GM19463 (cell line): Measurements from ENCODE around the gene RPL36.
"Not testable (repeated sequence)": the region's sequence is repeated elsewhere in the genome, so short reads cannot be mapped to it uniquely, and the experiment has no call there.

Experiments used
- ATAC-seq: cut with Tn5 transposase; IDR thresholded peaks from one replicate; pipeline ENCODE4 v1.9.1; 2021; ENCODE audit warnings: mild to moderate bottlenecking, moderate library complexity; ENCODE audit not compliant: unreplicated experiment

Gene RPL36

DNA sequence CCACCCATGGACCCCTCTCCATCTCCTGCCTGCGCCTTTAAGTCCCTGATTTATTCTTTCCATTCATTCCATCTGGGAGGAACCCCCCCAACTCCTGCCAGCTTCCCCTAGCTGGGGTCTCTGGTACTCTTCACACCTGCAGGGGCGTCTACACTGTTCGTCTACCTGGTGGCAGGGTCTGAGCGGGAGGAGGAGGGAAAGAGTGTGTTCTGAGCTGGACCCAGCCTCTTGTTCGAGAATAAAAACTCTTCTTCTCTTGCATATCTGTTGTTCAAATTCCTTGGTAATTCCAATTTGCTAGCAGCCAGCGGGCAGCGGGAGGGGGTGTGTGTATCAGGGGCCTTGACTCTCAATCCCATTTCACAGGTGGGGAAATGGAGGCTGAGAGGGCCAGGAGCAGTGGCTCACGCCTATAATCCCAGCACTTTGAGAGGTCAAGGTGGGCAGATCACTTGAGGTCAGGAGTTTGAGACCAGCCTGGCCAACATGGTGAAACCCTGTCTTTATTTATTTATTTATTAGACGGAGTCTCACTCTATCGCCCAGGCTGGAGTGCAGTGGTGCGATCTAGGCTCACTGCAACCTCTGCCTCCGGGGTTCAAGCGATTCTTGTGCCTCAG is 1.7 kb upstream of the RPL36 start:
- not testable (repeated sequence) for ATAC-seq

GRCh38 chr19:5690955-5691821 is 1.1 kb downstream of the RPL36 start:
- ATAC-seq = no peak

DNA sequence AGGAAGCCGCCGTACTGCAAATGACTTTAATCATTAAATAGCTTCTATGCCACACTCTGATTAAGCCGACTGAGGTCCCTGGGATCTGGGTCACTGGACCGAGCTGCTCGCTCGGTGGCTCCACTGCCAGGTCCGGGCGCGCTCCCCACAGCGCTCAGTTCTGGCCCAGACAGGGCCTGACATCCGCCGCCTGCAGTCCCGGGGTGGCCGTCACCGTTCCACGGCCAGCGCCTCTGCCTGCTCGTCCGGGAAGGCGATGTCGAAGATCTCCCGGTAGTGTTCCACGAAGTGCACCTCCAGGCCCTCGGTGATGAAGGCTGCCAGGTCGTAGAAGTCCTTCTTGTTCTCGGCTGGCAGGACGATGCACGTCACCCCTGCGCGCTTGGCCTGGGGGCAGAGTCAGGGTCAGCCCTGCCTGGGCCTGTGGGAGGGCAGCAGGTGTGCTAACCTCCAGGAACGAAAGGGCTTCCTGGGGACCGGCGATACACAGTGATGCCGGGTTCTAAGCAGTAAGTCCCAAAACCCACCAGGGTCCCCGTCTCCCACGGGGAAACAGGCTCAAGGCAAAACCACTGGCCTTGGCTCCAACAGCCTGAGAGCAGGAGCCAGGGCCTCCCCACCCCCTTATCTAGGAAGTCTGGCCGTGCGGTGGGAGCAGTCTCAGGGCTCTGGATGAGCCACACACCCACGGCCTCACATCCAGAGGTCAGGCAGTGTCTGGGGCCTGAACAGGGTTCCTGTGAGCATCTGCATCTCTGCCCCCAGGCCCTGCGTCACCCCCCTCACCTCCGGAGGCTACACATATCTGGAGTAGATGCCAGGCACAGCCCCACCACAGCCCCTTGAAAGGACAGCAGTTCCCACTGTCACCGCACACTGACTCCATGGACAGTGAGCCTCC is 2.0 kb downstream of the RPL36 start:
- no peak for ATAC-seq

- no peak for ATAC-seq
These were observed 2.7 kb downstream of the RPL36 start for GRCh38 chr19:5692723-5693194.

DNA sequence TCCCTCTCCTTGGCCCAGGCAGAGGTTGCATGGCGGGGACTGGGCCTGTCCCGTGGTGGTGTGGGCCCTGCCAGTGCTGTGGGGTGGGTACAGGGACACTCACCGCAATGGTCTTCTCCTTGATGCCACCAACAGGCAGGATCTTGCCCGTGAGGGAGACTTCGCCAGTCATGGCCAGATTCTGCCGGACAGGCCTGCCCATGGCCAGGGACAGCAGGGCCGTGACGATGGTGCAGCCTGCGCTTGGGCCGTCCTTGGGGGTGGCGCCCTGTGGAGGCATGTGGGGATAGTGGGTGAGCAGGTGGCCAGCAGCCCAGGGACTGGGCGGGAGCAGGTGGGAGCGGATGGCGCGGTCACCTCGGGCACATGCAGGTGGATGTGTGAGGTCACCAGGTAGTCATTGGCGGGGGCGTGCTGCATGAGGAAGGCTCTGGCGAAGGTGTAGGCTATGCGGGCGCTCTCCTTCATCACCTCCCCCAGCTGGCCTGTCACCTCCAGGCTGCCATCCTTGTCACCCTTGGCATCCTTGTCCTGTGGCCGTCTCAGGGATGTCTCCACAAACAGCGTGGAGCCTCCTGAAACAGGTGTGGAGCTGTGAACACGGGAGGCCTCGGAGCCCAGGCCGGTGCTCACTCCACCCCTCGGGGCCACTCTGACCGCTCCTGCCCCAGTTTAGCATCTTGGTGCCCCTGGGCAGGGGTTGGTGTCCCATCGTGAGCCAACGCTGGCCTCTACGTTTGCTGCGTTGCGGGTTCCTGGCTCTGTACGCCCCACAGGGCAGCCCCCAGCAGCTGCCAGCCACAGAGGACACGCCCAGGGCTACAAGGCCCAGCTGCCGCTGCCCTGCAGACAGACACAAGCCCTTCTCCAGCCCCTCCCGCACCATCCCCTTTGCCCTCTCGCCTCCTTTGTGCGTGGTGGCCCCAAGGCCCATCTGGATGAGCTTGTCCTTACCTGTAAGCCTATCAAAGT is 3.4 kb downstream of the RPL36 start:
- no peak for ATAC-seq

DNA sequence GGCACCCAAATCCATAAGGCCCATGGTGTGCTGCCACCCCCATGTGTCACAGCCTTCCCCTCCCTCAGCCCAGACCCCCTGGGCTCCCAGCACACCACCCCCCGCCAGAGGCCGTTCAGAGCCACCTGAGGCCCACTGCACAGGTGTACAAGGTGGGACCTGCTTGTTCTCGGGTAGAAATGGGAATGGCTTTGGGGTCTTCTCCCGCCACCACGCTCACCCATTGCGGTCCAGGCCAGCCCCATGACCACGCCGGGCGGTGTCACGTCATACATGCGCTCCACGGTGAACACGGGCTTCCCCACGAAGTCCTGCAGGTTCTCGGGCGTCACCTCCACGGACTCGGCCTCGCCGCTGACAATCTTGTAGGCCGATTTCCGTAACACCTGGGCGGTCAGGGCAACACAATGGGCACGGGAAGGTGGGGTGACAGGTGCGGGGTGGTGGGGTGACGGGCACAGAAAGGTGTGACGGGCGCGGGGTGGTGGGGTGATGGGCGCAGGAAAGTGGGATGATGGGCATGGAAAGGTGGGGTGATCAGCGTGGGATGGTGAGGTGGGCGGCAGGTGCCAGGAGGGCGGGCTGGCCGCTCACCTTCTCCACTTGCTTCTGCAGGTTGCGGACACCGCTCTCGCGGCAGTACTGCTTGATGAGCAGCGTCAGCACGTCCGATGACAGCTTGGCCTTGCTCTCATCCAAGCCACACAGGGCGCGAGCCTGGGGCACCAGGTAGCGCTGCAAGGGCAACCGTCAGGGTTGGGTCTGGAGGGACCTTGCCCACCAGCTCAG is 4.3 kb downstream of the RPL36 start:
- no peak for ATAC-seq

- no peak for ATAC-seq
These were observed 5.0 kb downstream of the RPL36 start for GRCh38 chr19:5694956-5695648.

DNA sequence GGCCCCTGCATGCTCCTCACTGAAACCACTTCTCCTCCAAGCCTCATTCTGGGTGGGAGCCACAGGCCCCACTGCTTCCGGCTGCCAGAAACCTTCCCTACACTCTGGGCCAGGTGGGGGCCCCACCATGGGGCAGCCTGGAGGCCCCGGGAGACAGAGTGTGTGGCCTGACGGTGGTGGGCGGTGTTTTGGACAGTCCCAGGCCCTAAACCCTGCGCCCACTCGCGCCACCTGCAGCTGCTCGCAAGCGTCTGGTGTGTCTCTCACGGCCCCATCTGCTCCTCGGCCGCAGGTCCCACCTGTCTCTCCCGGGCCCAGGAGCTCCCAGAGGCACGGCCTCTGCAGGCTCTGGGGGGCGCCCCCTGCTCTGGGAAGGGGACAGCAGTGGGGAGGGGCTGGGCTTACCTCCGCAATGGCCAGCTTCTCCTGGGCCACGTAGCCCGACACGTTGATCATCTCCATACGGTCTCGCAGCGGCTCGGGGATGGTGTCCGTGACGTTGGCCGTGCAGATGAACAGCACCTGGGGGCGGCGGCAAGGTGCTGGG is 5.6 kb downstream of the RPL36 start:
- no peak for ATAC-seq

DNA sequence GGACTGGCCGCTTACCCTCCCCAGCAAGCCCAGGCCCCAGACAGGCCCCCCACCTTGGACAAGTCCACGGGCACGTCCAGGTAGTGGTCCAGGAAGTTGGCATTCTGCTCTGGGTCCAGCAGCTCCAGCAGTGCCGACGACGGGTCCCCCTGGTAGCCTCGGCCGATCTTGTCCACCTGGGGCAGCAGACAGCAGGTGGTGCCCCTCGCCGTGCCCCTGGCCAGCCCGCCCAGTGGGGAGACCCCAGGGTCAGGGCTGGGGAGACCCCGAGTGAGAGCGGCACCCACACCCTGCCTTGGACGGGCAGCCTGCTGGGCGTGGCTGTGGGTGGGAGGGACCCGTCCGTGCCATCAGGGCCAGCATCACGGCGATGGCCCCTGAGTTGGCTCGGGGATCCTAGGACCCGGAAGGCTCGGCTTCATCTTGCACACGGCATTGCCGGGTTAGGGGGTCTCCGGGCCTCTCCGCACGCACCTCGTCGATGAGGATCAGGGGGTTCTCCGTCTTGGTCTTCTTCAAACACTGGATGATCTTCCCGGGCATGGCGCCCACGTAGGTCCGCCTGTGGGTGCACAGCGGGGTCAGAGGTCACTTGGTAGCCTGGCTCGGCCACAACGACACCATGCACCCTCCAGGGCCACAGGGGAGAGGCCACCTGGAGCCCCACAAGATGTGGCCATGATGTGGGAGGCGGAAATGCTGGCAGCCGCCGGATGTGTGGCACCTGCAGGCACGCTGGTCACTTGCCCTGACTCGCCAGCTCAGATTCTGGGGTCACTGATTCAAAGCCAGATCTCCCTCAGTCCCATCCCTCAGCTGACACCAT is 6.3 kb downstream of the RPL36 start:
- no peak for ATAC-seq

DNA sequence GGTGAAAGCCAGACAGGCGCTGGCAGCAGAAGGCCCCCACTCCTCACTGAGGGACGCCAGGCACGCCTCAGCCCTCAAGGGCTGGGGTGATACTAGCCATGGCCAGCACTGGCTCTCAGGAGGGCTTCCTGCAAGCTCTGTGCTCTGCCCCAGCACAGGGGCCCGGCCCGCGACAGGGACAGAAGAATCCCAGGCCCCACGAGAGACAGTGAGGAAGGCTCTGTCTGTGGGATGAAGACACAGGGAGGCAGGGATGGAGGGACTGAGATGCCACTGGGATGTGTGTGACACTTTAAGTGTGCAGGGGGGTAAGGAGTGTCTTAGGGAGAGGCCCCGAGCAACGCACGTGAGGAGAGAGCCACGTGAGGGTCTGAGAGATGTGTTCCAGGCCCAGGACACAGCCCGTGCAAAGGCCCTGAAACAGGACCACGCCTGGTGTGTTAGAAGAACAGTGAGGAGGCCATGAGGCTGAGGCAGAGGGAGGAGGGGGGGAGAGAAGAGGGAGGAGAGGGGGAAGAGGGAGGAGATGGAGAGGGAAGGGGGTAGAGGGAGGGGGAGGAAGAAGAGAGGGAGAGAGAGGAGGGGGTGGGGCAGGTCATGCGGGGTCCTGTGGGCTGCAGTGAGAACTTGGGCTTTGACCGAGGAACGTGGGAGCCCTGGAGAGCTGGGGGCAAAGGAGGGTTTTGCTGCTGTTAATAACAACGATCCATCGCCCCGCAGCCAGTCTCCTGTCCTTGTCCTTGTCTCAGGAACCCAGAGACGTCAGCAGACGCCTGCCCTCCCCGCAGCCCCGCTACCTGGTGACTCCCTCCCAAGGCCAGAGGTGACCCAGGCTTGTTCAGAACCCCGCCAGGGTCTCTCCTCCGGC is 7.2 kb downstream of the RPL36 start:
- ATAC-seq = no peak

DNA sequence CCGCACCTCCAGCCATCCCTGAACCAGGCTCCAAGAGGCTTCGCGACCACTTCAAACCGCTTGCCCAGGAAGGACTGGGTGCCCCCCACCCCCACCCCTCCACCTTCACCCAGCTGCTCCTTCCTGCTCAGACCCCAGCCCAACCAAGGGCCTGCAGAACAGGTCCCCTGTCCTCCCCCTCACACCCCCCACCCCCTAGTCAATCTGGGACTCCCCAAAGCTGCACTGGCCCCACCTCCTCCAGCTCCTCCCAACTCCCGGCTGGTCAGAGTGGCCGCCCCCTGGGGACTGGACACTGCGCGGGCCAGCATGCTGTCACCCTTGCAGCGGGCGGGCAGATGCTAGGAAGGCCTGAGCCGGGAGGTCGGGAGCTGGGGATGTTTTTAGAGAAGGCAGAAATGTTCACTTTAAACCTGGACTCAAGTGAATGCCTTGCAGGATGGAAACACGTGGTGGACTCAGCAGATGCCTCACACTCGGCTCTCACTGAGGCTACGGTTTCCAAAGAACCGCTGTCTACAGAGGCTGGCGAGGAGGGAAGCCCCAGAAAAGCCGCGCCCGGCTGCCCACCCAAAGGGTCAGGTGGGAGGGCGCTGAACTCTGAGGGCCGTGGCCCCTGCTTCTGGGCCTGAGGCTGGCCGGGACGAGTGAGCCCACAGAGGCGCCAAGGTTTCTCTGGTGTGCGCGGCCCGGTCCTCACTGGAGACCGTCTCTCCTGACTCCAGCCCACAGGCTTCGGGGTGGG is 8.0 kb downstream of the RPL36 start:
- no peak for ATAC-seq

GRCh38 chr19:5698635-5699422 is 8.7 kb downstream of the RPL36 start:
- ATAC-seq = no peak

DNA sequence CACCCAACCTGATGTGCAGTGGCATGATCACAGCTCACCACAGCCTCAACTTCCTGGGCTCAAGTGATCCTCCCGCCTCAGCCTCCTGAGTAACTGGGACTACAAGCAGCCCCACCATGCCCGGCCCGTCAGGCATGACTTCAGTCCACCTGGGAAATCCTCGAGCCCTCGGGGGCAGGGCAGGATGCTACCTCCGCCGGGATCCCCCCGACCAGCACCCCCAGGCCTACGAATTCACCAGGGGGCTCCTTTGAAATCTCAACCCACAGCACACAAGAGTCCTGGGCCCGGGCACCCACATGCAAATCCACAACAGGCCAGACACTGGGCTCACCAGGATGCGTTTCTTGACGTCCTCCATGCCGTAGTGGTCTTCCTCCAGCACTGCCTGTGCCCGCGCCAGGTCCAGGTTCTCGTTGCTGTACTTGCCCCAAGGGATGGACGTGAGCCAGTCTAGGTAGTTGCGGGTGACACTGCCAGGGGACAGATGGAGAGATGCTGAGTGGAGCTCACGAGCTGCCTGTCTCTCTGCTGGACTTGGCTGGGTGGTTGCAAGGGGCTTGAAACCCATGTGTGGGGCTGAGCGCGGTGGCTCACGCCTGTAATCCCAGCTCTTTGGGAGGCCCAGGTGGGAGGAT is 10.5 kb downstream of the RPL36 start:
- ATAC-seq = no peak

- ATAC-seq = not testable (repeated sequence)
These were observed 11.9 kb downstream of the RPL36 start for GRCh38 chr19:5702053-5702410.
